GM21381 (cell line): Measurements from ENCODE around the gene RUNX1.
A peak's percentile ranks its signal among the peaks of the same experiment; 100 is the strongest.

Experiments used
- ATAC-seq: cut with Tn5 transposase; IDR thresholded peaks from one replicate; pipeline ENCODE4 v1.9.1; 2021; ENCODE audit warnings: mild to moderate bottlenecking, moderate library complexity; ENCODE audit not compliant: unreplicated experiment

The RUNX1 gene

GRCh38 chr21:34886240-34887104 lies 162.6 kb downstream of the RUNX1 start:
- no peak for ATAC-seq

GRCh38 chr21:34885626-34886239 lies 163.4 kb downstream of the RUNX1 start:
- no peak for ATAC-seq

GRCh38 chr21:34885125-34885524 lies 164.0 kb downstream of the RUNX1 start:
- no peak for ATAC-seq

- ATAC-seq: no peak
Measured at GRCh38 chr21:34884346-34884929, 164.7 kb downstream of the RUNX1 start.

GRCh38 chr21:34883491-34884271 lies 165.4 kb downstream of the RUNX1 start:
- no peak for ATAC-seq

- peak; percentile 52 for ATAC-seq
Measured at GRCh38 chr21:34882719-34883131, 166.4 kb downstream of the RUNX1 start.

GRCh38 chr21:34881839-34882371 lies 167.2 kb downstream of the RUNX1 start:
- ATAC-seq: no peak

- no peak for ATAC-seq
Measured at GRCh38 chr21:34881421-34881820, 167.7 kb downstream of the RUNX1 start.

- no peak for ATAC-seq
Measured at GRCh38 chr21:34880401-34880800, 168.7 kb downstream of the RUNX1 start.

- no peak for ATAC-seq
Measured at GRCh38 chr21:34878940-34879339, 170.2 kb downstream of the RUNX1 start.

- no peak for ATAC-seq
Measured at GRCh38 chr21:34878501-34878900, 170.6 kb downstream of the RUNX1 start.

GRCh38 chr21:34877485-34878128 lies 171.5 kb downstream of the RUNX1 start:
- ATAC-seq: no peak

- ATAC-seq: no peak
Measured at GRCh38 chr21:34875830-34876229, 173.3 kb downstream of the RUNX1 start.

GRCh38 chr21:34874684-34875513 lies 174.2 kb downstream of the RUNX1 start:
- peak; percentile 61 for ATAC-seq

GRCh38 chr21:34871026-34871908 lies 177.8 kb downstream of the RUNX1 start:
- no peak for ATAC-seq

GRCh38 chr21:34870246-34870645 lies 178.9 kb downstream of the RUNX1 start:
- no peak for ATAC-seq

- no peak for ATAC-seq
Measured at GRCh38 chr21:34869545-34869944, 179.6 kb downstream of the RUNX1 start.

GRCh38 chr21:34867785-34868184 lies 181.3 kb downstream of the RUNX1 start:
- ATAC-seq: no peak
